Spleen (tissue), 7 donors: ENCODE measurements around the gene TRIM71.

ENCODE experiments used
- POLR2A ChIP-seq, 3 donors: fragments of 450-650 bp; IDR thresholded peaks; one replicate each; pipeline ENCODE4 v1.5.1; 2017; ENCODE audit warnings: antibody characterized with exemption in 3 of 3, mild to moderate bottlenecking in 1 of 3
- POLR2AphosphoS5 ChIP-seq, 3 donors: sonication (generic); formaldehyde crosslinking; IDR thresholded peaks; one replicate each; pipeline ENCODE4 v1.5.1; 2017; ENCODE audit warnings: antibody characterized with exemption in 3 of 3
- TF ChIP-seq, protein P1 (sequence below), 11 experiments: fragments of 200-600 bp in 7 of 11; fragments of 450-650 bp in 4 of 11; sonication (generic) in 4 of 11; IDR thresholded peaks in 8 of 11; conservative IDR thresholded peaks in 3 of 11; 1 replicate in 7 of 11; 2 replicates in 4 of 11; pipeline versions ENCODE4 v1.4.0 to v1.8.0; 2016 to 2021; ENCODE audit warnings: antibody characterized with exemption in 11 of 11, inconsistent platforms in 4 of 11, mild to moderate bottlenecking in 1 of 11
- donor health status: DM: no; HTN: no; CAD: no; lungs with moderate emphysema.
- donor health status: DM: no; HTN: no; CAD: no.
- donor health status: DM: no; HTN: no; CAD: no.

DNA sequence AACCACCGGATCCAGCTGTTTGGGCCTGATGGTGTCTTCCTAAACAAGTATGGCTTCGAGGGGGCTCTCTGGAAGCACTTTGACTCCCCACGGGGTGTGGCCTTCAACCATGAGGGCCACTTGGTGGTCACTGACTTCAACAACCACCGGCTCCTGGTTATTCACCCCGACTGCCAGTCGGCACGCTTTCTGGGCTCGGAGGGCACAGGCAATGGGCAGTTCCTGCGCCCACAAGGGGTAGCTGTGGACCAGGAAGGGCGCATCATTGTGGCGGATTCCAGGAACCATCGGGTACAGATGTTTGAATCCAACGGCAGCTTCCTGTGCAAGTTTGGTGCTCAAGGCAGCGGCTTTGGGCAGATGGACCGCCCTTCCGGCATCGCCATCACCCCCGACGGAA lies 73.6 kb downstream of the TRIM71 start:
- TF ChIP-seq POLR2A (IDR thresholded peaks at IDR 0.05) (no peak), POLR2AphosphoS5 (IDR thresholded peaks at IDR 0.05) (no peak)
- TF ChIP-seq, protein P1, sequence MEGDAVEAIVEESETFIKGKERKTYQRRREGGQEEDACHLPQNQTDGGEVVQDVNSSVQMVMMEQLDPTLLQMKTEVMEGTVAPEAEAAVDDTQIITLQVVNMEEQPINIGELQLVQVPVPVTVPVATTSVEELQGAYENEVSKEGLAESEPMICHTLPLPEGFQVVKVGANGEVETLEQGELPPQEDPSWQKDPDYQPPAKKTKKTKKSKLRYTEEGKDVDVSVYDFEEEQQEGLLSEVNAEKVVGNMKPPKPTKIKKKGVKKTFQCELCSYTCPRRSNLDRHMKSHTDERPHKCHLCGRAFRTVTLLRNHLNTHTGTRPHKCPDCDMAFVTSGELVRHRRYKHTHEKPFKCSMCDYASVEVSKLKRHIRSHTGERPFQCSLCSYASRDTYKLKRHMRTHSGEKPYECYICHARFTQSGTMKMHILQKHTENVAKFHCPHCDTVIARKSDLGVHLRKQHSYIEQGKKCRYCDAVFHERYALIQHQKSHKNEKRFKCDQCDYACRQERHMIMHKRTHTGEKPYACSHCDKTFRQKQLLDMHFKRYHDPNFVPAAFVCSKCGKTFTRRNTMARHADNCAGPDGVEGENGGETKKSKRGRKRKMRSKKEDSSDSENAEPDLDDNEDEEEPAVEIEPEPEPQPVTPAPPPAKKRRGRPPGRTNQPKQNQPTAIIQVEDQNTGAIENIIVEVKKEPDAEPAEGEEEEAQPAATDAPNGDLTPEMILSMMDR (IDR thresholded peaks at IDR 0.05 in 8 of 11, conservative IDR thresholded peaks at IDR 0.05 in 3 of 11) = no peak
